HEK293 (cell line): Measurements from ENCODE around the gene OBSL1.

Source experiments
- CTCF ChIA-PET: fragments of 350-600 bp; formaldehyde crosslinking; extraction: SDS; loops from one replicate; lab custom pipeline; 2021; ENCODE audit warnings: antibody characterized with exemption; lab: Yijun Ruan, JAX
- POLR2A ChIA-PET: fragments of 300-600 bp; formaldehyde crosslinking; extraction: SDS; loops from one replicate; lab custom pipeline; 2020; ENCODE audit warnings: antibody characterized with exemption, inconsistent platforms; lab: Yijun Ruan, JAX
- H3K27ac ChIP-seq: fragments of 200-500 bp; sonication (Bioruptor generic); 2 replicates; pipeline ENCODE4 v1.5.1; 2014; ENCODE audit warnings: low read depth, low read length, control low read depth, inconsistent platforms; ENCODE audit errors: extremely low read depth
- H3K36me3 ChIP-seq, 2 experiments: fragments of 200-500 bp in 1 of 2; sonication (Bioruptor generic) in 1 of 2; 1 replicate in 1 of 2; 2 replicates in 1 of 2; pipeline ENCODE4 v1.5.1; 2014 to 2017; ENCODE audit warnings: inconsistent platforms in 2 of 2, low read length in 2 of 2; ENCODE audit not compliant: control insufficient read depth in 2 of 2, insufficient read depth in 1 of 2
- H3K4me1 ChIP-seq: fragments of 200-500 bp; sonication (Bioruptor generic); 2 replicates; pipeline ENCODE4 v1.5.1; 2014; ENCODE audit warnings: mild to moderate bottlenecking, low read length, inconsistent platforms; ENCODE audit not compliant: control insufficient read depth, insufficient read depth
- H3K4me3 ChIP-seq: 2 replicates; pipeline ENCODE4 v1.5.1; 2011; ENCODE audit warnings: low read depth, mild to moderate bottlenecking, control low read depth, low read length, moderate library complexity
- H3K9me3 ChIP-seq: fragments of 200-500 bp; sonication (Bioruptor generic); 2 replicates; pipeline ENCODE4 v1.5.1; 2014; ENCODE audit warnings: low read depth, low read length, inconsistent platforms; ENCODE audit not compliant: control insufficient read depth, insufficient read depth
- KLF9 ChIP-seq: fragments of 450-650 bp; formaldehyde crosslinking; IDR thresholded peaks from 2 replicates; pipeline ENCODE4 v1.5.1; 2016; ENCODE audit warnings: missing biosample characterization, missing genetic modification characterization, low read depth
- TCF7L2 ChIP-seq: IDR thresholded peaks from 2 replicates; pipeline ENCODE4 v1.6.1; 2011; ENCODE audit warnings: low read depth, mild to moderate bottlenecking, inconsistent platforms, low read length, moderate library complexity, borderline replicate concordance
- ZBTB20 ChIP-seq: fragments of 450-650 bp; formaldehyde crosslinking; IDR thresholded peaks from 2 replicates; pipeline ENCODE4 v1.5.1; 2016; ENCODE audit warnings: missing biosample characterization, missing genetic modification characterization
- ZBTB48 ChIP-seq: fragments of 450-650 bp; formaldehyde crosslinking; IDR thresholded peaks from 2 replicates; pipeline ENCODE4 v1.5.1; 2016; ENCODE audit warnings: missing biosample characterization, missing genetic modification characterization
- ZNF114 ChIP-seq: fragments of 450-650 bp; formaldehyde crosslinking; IDR thresholded peaks from 2 replicates; pipeline ENCODE4 v1.5.0; 2017; ENCODE audit warnings: missing biosample characterization, missing genetic modification characterization
- ZNF121 ChIP-seq: fragments of 450-650 bp; formaldehyde crosslinking; IDR thresholded peaks from 2 replicates; pipeline ENCODE4 v1.5.1; 2016; ENCODE audit warnings: missing biosample characterization, missing genetic modification characterization
- ZNF132 ChIP-seq: fragments of 450-650 bp; formaldehyde crosslinking; IDR thresholded peaks from 2 replicates; pipeline ENCODE4 v1.5.1; 2017; ENCODE audit warnings: missing biosample characterization, missing genetic modification characterization, borderline replicate concordance
- ZNF146 ChIP-seq: fragments of 450-650 bp; formaldehyde crosslinking; IDR thresholded peaks from 2 replicates; pipeline ENCODE4 v1.5.1; 2016; ENCODE audit warnings: missing biosample characterization, missing genetic modification characterization
- ZNF24 ChIP-seq: fragments of 450-650 bp; formaldehyde crosslinking; IDR thresholded peaks from 2 replicates; pipeline ENCODE4 v1.5.1; 2016; ENCODE audit warnings: missing biosample characterization, missing genetic modification characterization
- ZNF311 ChIP-seq: fragments of 450-650 bp; formaldehyde crosslinking; IDR thresholded peaks from 2 replicates; pipeline ENCODE4 v1.5.1; 2017; ENCODE audit warnings: missing biosample characterization, missing genetic modification characterization, borderline replicate concordance
- ZNF335 ChIP-seq: fragments of 450-650 bp; formaldehyde crosslinking; conservative IDR thresholded peaks from 2 replicates; pipeline ENCODE4 v1.5.1; 2016; ENCODE audit warnings: missing biosample characterization, missing genetic modification characterization
- ZXDB ChIP-seq: fragments of 450-650 bp; formaldehyde crosslinking; IDR thresholded peaks from 2 replicates; pipeline ENCODE4 v1.5.1; 2016; ENCODE audit warnings: missing biosample characterization, missing genetic modification characterization
- TF ChIP-seq, protein P1 (sequence below): fragments of 450-650 bp; formaldehyde crosslinking; IDR thresholded peaks from 2 replicates; pipeline ENCODE4 v1.5.1; 2016; ENCODE audit warnings: missing biosample characterization, missing genetic modification characterization
- TF ChIP-seq, protein P2 (sequence below): fragments of 450-650 bp; formaldehyde crosslinking; IDR thresholded peaks from 2 replicates; pipeline ENCODE4 v1.5.1; 2016; ENCODE audit warnings: missing biosample characterization, missing genetic modification characterization
- TF ChIP-seq, protein P3 (sequence below): fragments of 450-650 bp; formaldehyde crosslinking; IDR thresholded peaks from 2 replicates; pipeline ENCODE4 v1.5.1; 2016; ENCODE audit warnings: missing biosample characterization, missing genetic modification characterization
- TF ChIP-seq, protein P4 (sequence below): fragments of 450-650 bp; formaldehyde crosslinking; IDR thresholded peaks from 2 replicates; pipeline ENCODE4 v1.5.1; 2016; ENCODE audit warnings: missing biosample characterization, missing genetic modification characterization
- TF ChIP-seq, protein P5 (sequence below): fragments of 450-650 bp; formaldehyde crosslinking; IDR thresholded peaks from 2 replicates; pipeline ENCODE4 v1.5.1; 2016; ENCODE audit warnings: missing biosample characterization, missing genetic modification characterization

OBSL1 gene

DNA sequence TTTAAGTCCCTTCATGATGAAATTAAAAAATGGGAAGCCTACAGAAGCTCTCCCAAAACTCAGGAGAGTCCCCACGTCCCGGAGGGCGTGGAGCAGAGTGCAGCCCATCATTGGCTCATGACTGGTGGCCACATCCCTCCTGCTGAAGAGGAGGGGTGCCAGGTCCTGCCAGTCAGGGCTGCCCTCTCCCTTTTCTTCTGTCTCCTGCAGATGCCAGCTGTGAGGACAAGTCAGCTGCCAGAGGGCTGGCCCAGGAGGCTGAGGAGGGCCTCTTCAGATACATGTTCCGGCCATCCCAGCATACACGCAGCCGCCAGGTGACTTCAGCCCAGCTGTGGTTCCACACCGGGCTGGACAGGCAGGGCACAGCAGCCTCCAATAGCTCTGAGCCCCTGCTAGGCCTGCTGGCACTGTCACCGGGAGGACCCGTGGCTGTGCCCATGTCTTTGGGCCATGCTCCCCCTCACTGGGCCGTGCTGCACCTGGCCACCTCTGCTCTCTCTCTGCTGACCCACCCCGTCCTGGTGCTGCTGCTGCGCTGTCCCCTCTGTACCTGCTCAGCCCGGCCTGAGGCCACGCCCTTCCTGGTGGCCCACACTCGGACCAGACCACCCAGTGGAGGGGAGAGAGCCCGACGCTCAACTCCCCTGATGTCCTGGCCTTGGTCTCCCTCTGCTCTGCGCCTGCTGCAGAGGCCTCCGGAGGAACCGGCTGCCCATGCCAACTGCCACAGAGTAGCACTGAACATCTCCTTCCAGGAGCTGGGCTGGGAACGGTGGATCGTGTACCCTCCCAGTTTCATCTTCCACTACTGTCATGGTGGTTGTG, 3.4 kb upstream of the OBSL1 start:
- H3K27ac ChIP-seq = no peak overlapping the region
- H3K9me3 ChIP-seq = no peaks in the 10 kb centered on the region
- H3K4me3 ChIP-seq = no peak overlapping the region
- H3K4me1 ChIP-seq = peaks cover 11% of the 10 kb centered on the region
- ChIA-PET POLR2A (no interaction called here), CTCF (interaction anchor here (0.6 to 0.9 kb wide), 3 partner anchors 14 to 68 kb away, joined by 3 to 6 read pairs (median 4); no protein-coding TSS in a partner anchor)
- TF ChIP-seq ZNF132 (tag by site-specific recombination) (no peak), ZNF335 (tag by site-specific recombination) (peak; percentile 32; the same call in 1 of the 2 replicates)
- TF ChIP-seq, protein P1, sequence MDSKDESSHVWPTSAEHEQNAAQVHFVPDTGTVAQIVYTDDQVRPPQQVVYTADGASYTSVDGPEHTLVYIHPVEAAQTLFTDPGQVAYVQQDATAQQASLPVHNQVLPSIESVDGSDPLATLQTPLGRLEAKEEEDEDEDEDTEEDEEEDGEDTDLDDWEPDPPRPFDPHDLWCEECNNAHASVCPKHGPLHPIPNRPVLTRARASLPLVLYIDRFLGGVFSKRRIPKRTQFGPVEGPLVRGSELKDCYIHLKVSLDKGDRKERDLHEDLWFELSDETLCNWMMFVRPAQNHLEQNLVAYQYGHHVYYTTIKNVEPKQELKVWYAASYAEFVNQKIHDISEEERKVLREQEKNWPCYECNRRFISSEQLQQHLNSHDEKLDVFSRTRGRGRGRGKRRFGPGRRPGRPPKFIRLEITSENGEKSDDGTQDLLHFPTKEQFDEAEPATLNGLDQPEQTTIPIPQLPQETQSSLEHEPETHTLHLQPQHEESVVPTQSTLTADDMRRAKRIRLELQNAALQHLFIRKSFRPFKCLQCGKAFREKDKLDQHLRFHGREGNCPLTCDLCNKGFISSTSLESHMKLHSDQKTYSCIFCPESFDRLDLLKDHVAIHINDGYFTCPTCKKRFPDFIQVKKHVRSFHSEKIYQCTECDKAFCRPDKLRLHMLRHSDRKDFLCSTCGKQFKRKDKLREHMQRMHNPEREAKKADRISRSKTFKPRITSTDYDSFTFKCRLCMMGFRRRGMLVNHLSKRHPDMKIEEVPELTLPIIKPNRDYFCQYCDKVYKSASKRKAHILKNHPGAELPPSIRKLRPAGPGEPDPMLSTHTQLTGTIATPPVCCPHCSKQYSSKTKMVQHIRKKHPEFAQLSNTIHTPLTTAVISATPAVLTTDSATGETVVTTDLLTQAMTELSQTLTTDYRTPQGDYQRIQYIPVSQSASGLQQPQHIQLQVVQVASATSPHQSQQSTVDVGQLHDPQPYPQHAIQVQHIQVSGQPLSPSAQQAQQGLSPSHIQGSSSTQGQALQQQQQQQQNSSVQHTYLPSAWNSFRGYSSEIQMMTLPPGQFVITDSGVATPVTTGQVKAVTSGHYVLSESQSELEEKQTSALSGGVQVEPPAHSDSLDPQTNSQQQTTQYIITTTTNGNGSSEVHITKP = 0 out of 2 replicates have a peak, but pooled peaks have one; percentile 49
- H3K36me3 ChIP-seq = peaks cover 0 to 6% of the 10 kb centered on the region in 2 experiments; a peak in 1 of 3 replicates

DNA sequence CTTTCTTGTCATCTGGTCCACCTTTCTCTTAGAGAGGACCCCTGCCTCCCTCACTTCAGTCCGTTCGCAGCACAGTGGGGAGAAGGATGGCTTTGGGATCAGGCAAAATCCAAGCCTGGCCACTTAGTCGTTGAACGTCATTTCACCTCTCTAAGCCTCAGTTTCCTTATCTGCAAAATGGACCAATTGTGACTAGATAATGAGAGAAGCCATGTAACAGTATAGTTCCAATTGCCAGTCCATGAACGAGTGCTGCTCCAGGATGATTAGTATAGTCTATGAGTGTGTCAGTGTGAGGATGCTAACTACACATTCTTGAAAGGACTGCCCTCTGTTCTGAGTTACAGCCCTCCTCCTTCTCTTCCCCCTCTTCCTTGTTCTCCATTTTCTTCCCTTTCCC, 1.8 kb upstream of the OBSL1 start:
- Histone ChIP-seq H3K9me3 (no peaks in the 10 kb centered on the region), H3K36me3 (peaks cover 0 to 19% of the 10 kb centered on the region in 2 experiments; a peak in 1 of 3 replicates), H3K4me3 (no peak overlapping the region), H3K4me1 (peaks cover 15% of the 10 kb centered on the region), H3K27ac (no peak overlapping the region)
- ChIA-PET CTCF (no interaction called here), POLR2A (no interaction called here)
- TF ChIP-seq, protein P2, sequence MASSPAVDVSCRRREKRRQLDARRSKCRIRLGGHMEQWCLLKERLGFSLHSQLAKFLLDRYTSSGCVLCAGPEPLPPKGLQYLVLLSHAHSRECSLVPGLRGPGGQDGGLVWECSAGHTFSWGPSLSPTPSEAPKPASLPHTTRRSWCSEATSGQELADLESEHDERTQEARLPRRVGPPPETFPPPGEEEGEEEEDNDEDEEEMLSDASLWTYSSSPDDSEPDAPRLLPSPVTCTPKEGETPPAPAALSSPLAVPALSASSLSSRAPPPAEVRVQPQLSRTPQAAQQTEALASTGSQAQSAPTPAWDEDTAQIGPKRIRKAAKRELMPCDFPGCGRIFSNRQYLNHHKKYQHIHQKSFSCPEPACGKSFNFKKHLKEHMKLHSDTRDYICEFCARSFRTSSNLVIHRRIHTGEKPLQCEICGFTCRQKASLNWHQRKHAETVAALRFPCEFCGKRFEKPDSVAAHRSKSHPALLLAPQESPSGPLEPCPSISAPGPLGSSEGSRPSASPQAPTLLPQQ (tag by site-specific recombination) = no peak

DNA sequence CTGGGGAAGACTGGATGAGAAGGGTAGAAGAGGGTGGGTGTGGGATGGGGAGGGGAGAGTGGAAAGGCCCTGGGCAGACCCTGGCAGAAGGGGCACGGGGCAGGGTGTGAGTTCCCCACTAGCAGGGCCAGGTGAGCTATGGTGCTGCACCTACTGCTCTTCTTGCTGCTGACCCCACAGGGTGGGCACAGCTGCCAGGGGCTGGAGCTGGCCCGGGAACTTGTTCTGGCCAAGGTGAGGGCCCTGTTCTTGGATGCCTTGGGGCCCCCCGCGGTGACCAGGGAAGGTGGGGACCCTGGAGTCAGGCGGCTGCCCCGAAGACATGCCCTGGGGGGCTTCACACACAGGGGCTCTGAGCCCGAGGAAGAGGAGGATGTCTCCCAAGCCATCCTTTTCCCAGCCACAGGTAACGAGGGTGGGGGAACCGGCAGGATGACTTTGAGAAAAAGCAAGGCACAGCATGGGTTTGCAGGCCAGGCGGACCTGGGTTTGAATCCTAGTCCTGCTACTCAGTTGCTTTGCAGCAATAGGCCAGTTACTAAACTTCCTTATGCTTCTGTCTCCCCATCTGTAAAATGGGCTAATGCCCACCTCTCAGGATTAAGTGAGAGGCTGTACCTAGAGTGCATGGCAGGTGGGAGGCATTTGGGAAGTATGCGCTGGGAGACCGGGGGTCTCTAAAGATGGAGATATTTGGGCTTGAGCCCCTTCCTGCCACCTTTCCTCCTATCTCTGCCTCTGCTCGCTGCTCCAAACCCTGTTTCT, 1.1 kb upstream of the OBSL1 start, which contains the start of gene INHA:
INHA (plus strand) TSS at position 74 of the 765 bp plus-strand sequence; CDS start at position 139, 65 bp downstream.
- Histone ChIP-seq H3K27ac (peak within 1 kb of the TSS; percentile 86), H3K4me1 (peaks cover 15% of the 10 kb centered on the region), H3K36me3 (peaks cover 0 to 27% of the 10 kb centered on the region in 2 experiments; a peak in 1 of 3 replicates), H3K9me3 (no peaks in the 10 kb centered on the region), H3K4me3 (peak within 1 kb of the TSS; percentile 91)
- POLR2A ChIA-PET = interaction anchor here (0.6 to 2.5 kb wide), 5 partner anchors 11 to 31 kb away, joined by 3 to 44 read pairs (median 10); partner anchors contain the start of gene STK11IP
- CTCF ChIA-PET = interaction anchor here (0.5 to 1.7 kb wide), 6 partner anchors 21 to 295 kb away, joined by 3 to 13 read pairs (median 4); no protein-coding TSS in a partner anchor
- 0 out of 2 replicates have a peak, but pooled peaks have one; percentile 3 for TF ChIP-seq KLF9 (tag by site-specific recombination)
- TF ChIP-seq ZNF335 (tag by site-specific recombination) = no peak
- TF ChIP-seq, protein P3, sequence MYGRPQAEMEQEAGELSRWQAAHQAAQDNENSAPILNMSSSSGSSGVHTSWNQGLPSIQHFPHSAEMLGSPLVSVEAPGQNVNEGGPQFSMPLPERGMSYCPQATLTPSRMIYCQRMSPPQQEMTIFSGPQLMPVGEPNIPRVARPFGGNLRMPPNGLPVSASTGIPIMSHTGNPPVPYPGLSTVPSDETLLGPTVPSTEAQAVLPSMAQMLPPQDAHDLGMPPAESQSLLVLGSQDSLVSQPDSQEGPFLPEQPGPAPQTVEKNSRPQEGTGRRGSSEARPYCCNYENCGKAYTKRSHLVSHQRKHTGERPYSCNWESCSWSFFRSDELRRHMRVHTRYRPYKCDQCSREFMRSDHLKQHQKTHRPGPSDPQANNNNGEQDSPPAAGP (tag by site-specific recombination) = no peak
- TF ChIP-seq ZXDB (tag by site-specific recombination) = no peak
- no peak; the same call in 1 of the 2 replicates for TF ChIP-seq ZNF114 (tag by site-specific recombination)
- no peak for TF ChIP-seq ZNF24 (tag by site-specific recombination)
- TF ChIP-seq ZNF146 (tag by site-specific recombination) = no peak
- TF ChIP-seq TCF7L2 = no peak
- TF ChIP-seq, protein P4, sequence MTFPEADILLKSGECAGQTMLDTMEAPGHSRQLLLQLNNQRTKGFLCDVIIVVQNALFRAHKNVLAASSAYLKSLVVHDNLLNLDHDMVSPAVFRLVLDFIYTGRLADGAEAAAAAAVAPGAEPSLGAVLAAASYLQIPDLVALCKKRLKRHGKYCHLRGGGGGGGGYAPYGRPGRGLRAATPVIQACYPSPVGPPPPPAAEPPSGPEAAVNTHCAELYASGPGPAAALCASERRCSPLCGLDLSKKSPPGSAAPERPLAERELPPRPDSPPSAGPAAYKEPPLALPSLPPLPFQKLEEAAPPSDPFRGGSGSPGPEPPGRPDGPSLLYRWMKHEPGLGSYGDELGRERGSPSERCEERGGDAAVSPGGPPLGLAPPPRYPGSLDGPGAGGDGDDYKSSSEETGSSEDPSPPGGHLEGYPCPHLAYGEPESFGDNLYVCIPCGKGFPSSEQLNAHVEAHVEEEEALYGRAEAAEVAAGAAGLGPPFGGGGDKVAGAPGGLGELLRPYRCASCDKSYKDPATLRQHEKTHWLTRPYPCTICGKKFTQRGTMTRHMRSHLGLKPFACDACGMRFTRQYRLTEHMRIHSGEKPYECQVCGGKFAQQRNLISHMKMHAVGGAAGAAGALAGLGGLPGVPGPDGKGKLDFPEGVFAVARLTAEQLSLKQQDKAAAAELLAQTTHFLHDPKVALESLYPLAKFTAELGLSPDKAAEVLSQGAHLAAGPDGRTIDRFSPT (tag by site-specific recombination) = peak; percentile 82; the same call in 1 of the 2 replicates
- no peak; the same call in 1 of the 2 replicates for TF ChIP-seq ZBTB20 (tag by site-specific recombination)
- TF ChIP-seq ZNF121 (tag by site-specific recombination) = 0 out of 2 replicates have a peak, but pooled peaks have one; percentile 41
- TF ChIP-seq, protein P5, sequence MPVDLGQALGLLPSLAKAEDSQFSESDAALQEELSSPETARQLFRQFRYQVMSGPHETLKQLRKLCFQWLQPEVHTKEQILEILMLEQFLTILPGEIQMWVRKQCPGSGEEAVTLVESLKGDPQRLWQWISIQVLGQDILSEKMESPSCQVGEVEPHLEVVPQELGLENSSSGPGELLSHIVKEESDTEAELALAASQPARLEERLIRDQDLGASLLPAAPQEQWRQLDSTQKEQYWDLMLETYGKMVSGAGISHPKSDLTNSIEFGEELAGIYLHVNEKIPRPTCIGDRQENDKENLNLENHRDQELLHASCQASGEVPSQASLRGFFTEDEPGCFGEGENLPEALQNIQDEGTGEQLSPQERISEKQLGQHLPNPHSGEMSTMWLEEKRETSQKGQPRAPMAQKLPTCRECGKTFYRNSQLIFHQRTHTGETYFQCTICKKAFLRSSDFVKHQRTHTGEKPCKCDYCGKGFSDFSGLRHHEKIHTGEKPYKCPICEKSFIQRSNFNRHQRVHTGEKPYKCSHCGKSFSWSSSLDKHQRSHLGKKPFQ (tag by site-specific recombination) = no peak
- peak; percentile 1; the same call in 1 of the 2 replicates for TF ChIP-seq ZBTB48 (tag by site-specific recombination)
- no peak for TF ChIP-seq ZNF311
